Tibial artery (tissue), 4 donors: ENCODE results near the gene SLIT3.

ENCODE experiments used
- DNase-seq, 2 donors: peaks; one replicate each; pipeline ENCODE4 v3.0.0-alpha.2; 2019
- H3K27ac ChIP-seq, 2 donors: fragments of 200-600 bp; sonication (generic) in 1 of 2; 1 replicate in 1 of 2; 2 replicates in 1 of 2; pipeline ENCODE4 v1.5.1; 2018 to 2019; ENCODE audit warnings: mild to moderate bottlenecking in 1 of 2
- H3K27me3 ChIP-seq, 2 donors: fragments of 200-600 bp; sonication (generic) in 1 of 2; one replicate each; pipeline versions ENCODE4 v1.5.1 to v1.6.0; 2016 to 2019
- H3K36me3 ChIP-seq, 3 donors: fragments of 200-600 bp; sonication (generic) in 2 of 3; one replicate each; pipeline ENCODE4 v1.5.1; 2016 to 2019; ENCODE audit warnings: mild to moderate bottlenecking in 2 of 3
- H3K4me1 ChIP-seq, 4 donors: fragments of 200-600 bp; sonication (generic) in 2 of 4; 1 replicate in 3 of 4; 2 replicates in 1 of 4; pipeline ENCODE4 v1.5.1; 2016 to 2019
- H3K4me3 ChIP-seq, 2 donors: fragments of 200-600 bp; sonication (generic) in 1 of 2; 1 replicate in 1 of 2; 2 replicates in 1 of 2; pipeline ENCODE4 v1.5.1; 2018 to 2019; ENCODE audit warnings: mild to moderate bottlenecking in 2 of 2
- H3K9me3 ChIP-seq, 3 donors: fragments of 200-600 bp; sonication (generic) in 1 of 3; one replicate each; pipeline ENCODE4 v1.5.1; 2016 to 2019
- intact Hi-C: fragments of 100-400 bp; cut with DNase I; formaldehyde crosslinking; loops from one replicate; pipeline ENCODE4 v1.15.0; 2023; ENCODE audit warnings: low total_unique reads
- TF ChIP-seq, protein P1 (sequence below), 2 experiments: fragments of 200-600 bp in 1 of 2; fragments of 450-650 bp in 1 of 2; IDR thresholded peaks; one replicate each; pipeline ENCODE4 v1.5.1; 2017 to 2019; ENCODE audit warnings: antibody characterized with exemption in 2 of 2, mild to moderate bottlenecking in 1 of 2, moderate library complexity in 1 of 2

The SLIT3 gene

DNA sequence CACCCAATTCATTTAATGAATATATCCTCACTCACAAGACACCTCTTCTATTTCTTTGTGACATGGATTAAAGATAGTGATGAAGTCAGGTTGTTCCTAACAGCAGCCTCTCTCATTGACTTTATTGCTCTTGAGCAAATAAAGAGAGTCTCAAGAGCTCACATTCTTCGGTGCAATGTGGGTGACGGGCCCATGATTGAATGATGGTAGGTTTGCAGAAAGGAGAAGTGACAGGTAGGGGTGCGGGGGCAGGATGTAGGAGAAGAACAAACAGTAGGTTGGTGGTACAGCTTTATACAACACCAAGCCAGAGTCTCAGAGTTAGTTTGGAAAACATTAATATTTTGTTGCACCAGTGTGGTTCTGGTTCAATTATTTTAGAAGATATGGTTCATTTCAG is 122.2 kb downstream of the SLIT3 start:
- Histone ChIP-seq H3K4me3 (no peak overlapping the region), H3K27ac (no peak overlapping the region), H3K27me3 (no peaks in the 10 kb centered on the region), H3K36me3 (no peaks in the 10 kb centered on the region), H3K9me3 (no peaks in the 10 kb centered on the region), H3K4me1 (peaks cover 0 to 42% (median 14%) of the 10 kb centered on the region in 4 donors)
- no peak for DNase-seq
- intact Hi-C loops = no loop called here
- TF ChIP-seq, protein P1, sequence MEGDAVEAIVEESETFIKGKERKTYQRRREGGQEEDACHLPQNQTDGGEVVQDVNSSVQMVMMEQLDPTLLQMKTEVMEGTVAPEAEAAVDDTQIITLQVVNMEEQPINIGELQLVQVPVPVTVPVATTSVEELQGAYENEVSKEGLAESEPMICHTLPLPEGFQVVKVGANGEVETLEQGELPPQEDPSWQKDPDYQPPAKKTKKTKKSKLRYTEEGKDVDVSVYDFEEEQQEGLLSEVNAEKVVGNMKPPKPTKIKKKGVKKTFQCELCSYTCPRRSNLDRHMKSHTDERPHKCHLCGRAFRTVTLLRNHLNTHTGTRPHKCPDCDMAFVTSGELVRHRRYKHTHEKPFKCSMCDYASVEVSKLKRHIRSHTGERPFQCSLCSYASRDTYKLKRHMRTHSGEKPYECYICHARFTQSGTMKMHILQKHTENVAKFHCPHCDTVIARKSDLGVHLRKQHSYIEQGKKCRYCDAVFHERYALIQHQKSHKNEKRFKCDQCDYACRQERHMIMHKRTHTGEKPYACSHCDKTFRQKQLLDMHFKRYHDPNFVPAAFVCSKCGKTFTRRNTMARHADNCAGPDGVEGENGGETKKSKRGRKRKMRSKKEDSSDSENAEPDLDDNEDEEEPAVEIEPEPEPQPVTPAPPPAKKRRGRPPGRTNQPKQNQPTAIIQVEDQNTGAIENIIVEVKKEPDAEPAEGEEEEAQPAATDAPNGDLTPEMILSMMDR (IDR thresholded peaks at IDR 0.05) = no peak

DNA sequence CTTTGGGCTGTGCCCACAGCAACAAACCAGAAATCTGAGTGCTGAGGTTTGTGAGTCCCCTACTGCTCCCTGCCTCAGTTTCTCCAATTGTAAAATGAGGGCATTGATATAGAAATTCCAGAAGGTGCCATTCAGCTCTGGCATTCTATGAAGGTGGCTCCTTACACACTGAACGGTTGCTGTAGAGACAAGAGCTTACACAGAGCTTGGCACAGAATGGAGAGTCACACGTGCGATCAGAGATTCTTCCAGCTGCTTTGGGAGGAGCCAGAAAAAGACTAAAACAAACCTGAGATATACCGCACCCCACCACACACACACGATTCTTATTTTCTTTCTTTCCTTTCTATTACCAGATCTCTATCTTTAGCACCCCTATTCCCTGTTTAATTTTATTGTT is 122.7 kb downstream of the SLIT3 start:
- Histone ChIP-seq H3K4me3 (no peak overlapping the region), H3K36me3 (no peaks in the 10 kb centered on the region), H3K27me3 (no peaks in the 10 kb centered on the region), H3K4me1 (peaks cover 0 to 45% (median 16%) of the 10 kb centered on the region in 4 donors), H3K27ac (no peak overlapping the region), H3K9me3 (no peaks in the 10 kb centered on the region)
- TF ChIP-seq, protein P1 (IDR thresholded peaks at IDR 0.05) = no peak
- DNase-seq = no peak
- intact Hi-C loops = no loop called here

DNA sequence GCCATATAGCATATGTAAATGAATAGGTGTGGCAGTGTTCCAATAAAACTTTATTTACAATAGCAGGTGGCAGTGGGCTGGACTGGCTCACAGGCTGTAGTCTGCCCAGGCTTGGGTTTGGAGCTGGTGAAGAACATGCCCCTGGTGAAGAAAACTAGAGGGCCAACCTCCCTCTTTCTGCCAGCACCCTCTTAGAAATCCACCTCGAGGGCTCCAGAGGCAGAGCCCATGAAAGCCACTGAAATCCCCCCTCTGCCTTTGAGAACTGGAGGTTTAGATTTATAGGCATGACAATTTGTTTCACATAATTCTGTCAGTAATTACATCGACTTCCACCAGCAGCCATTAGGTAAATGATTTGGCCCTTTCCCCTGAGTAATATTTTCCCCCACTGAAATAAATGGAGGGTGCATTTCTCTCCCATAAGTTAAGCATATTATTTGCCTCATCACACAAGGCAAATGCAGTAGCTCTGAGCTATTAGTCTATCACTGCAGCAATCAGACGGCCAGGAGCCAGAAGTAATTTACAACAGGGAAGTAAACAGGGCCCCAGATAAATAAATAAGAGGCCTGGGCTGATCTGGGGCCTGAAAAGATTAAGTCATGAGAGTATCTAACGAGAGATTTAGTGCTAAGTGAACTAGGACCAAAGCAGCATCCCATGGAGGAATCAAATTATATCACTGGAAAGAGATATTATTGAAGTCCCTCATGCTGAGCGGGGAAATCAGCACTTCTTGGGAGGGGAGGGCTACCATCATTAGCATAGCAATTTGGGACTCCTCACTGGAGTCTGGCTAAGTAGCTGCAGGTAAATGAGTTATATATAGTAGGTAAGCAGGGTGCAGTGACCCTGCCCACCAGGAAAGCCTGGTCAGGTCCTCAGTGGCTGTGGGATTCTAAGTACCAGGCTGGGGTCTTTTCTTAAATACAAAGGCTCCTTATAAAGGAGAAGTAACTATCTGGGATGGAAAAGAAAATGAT is 123.9 kb downstream of the SLIT3 start:
- TF ChIP-seq, protein P1 (IDR thresholded peaks at IDR 0.05) = no peak
- intact Hi-C loops = no loop called here
- no peak for DNase-seq
- Histone ChIP-seq H3K27me3 (no peaks in the 10 kb centered on the region), H3K27ac (no peak overlapping the region), H3K36me3 (no peaks in the 10 kb centered on the region), H3K9me3 (no peaks in the 10 kb centered on the region), H3K4me3 (no peak overlapping the region), H3K4me1 (peaks cover 0 to 39% (median 13%) of the 10 kb centered on the region in 4 donors)

DNA sequence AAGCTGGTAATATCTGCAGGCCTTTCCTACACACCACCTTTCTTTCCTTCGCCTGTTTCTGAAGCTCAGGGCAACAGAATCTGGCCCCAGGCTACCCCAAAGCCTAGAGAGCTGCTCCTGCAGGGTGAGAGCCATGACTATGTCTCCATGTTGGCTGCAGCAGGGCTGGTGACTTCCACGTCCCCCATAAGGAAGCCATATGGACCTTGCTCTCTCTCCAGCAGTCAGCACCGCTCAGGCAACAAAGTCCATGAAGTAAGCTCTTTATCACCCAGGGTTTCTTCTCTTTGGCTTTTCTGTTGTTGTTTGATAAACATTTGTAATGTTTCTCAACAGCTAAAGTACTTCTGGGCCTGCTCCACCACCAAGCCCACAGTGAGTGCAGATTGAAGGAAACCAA is 125.2 kb downstream of the SLIT3 start:
- Histone ChIP-seq H3K27me3 (no peaks in the 10 kb centered on the region), H3K27ac (no peak overlapping the region), H3K9me3 (no peaks in the 10 kb centered on the region), H3K4me1 (peaks cover 0 to 43% (median 16%) of the 10 kb centered on the region in 4 donors), H3K4me3 (no peak overlapping the region), H3K36me3 (no peaks in the 10 kb centered on the region)
- TF ChIP-seq, protein P1 (IDR thresholded peaks at IDR 0.05) = no peak
- intact Hi-C loops = no loop called here
- DNase-seq = no peak

DNA sequence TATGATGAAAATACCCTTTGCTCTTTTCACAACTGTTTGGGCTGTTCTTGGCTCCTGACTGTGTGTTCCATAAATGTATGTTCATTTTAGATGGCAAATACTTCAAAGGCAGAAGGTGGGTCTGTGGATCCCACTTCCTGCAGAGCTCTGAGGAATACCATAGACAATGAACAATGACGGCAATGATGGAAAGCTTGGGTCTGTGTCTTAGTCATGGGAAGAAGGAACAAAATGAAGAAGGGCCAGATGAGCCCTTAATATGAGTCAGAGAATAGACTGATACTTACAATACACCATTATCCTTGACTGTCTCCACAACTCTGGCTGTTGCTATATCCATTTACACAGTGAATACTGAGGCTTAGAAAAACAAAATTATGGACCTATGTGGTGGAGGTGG is 126.0 kb downstream of the SLIT3 start:
- intact Hi-C loops = no loop called here
- H3K4me1 ChIP-seq = peaks cover 0 to 44% (median 16%) of the 10 kb centered on the region in 4 donors
- no peaks in the 10 kb centered on the region for H3K36me3 ChIP-seq
- H3K27me3 ChIP-seq = no peaks in the 10 kb centered on the region
- no peak overlapping the region for H3K4me3 ChIP-seq
- TF ChIP-seq, protein P1 (IDR thresholded peaks at IDR 0.05) = no peak
- no peak for DNase-seq
- H3K27ac ChIP-seq = no peak overlapping the region
- no peaks in the 10 kb centered on the region for H3K9me3 ChIP-seq
